ENCODE measurements around the gene GNL2.
"Not testable (repeated sequence)": the region's sequence is repeated elsewhere in the genome, so short reads cannot be mapped to it uniquely, and the experiment has no call there.

The GNL2 gene

GRCh38 chr1:37606481-37607263 lies 10.9 kb upstream of the GNL2 start:
- no peak for DNase-seq

- no peak for DNase-seq
Observed at GRCh38 chr1:37605806-37606474, 10.2 kb upstream of the GNL2 start.

DNA sequence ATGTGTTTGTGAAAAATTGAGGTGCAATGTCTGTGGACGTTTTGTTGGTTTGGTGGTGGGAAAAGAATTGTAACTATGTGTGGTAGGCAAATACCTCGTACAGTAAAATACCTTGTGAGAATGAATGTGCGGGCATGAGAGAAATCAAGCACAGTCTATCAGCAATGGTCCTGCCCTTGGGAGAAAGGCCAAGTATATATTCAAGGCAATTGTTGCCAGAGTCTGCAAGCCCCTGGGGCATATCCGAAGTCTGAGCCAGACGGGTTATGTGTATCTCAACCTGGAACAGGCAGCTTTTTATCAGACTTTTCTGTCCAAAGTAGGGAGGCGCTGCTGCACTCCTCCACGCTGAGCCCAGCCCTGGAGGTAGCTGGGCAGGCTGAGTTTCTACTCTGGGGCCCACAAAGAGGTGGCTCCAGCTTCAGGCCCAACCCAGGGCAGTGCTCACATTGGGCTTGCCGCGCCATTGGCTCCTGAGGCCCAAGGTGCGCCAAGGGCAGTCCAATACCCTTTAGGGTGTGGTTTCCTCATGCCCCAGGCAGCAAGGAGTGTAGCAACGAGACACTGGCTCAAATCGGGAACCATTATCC lies 9.4 kb upstream of the GNL2 start:
- no peak for DNase-seq

DNA sequence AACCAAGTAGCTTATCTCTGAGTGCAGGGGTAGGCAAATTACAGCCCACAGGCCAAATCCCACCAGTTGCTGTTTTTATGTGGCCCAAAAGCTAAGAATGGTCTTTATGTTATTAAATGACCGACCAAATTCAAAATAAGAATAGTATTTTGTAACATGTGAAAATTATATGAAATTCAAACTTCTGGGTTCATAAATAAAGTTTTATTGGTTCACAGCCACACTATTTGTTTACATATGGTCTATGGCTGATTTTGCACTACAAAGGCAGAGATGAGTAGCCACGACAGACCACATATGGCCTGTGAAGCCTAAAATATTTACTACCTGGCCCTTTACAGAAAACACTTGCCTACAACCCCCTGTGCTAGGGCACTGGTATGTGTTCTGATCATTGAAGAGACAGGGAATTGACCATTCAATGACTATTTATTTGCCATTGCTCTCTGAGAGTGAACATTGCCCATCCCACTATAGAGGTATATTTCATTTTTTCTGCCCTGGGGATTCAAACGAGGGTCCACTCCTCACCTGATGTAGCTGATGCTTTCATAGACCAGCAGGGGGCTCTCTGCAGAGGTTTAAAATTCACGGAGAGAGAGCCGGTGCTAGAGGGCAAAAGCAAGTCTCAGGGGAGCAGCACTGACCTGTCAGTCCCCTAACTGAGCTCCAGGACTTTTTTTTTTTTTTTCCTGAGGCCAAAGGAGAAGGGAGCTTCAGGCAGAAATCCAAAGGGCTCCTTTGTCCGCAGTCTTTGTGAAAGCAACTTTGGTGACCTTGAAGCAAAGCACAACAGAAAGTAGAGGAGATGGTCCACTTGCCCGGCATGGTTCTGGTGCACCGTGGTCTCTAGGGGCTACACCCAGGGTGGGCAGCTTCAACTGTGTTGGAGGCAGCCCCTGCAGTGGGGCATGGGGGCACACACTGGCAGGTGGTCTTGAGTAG lies 7.3 kb upstream of the GNL2 start:
- no peak for DNase-seq

GRCh38 chr1:37601441-37601840 lies 5.7 kb upstream of the GNL2 start:
- no peak for DNase-seq

DNA sequence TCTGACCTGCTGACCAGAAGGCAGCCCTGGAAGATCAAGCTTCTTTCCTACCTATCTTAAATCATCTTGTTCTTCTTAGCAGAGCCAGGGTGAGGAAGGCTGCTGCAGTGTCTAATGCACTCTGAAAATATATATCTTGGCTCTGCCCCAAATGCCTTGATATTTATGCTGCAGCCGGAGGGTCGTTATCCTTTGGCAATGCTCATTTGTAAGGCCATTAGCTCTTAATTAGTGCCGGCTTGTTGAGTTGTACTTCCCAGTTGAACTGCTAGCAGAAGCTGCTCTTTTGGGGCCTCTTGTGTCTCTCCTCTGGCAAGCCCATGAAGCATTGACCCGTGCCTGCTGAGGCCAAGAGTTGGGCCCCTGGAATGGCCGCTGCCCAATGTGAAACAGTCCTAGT lies 4.2 kb upstream of the GNL2 start:
- DNase-seq, result no peak

DNA sequence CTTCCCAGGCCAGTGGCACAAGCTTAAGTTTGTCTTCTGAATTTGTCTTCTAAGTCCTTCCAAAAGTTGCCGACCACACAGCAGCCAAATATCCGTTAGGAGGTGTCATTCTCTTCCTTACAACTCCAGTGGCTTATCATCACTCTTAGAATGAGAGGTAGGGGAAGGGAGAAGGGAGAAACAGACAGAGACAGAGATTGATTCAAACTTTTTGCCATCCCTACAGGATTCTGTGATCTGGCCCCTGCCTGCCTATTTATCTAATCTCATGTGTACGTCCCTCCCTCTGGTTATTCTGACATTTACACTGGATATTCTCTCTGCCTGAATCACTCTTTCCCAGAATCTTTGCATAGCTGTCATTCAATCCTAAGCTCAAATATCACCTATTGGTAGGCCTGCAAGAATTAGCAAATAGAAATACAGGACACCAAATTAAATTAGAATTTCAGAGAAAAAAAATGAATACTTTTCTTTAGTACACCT lies 488 bp upstream of the GNL2 start:
- DNase-seq, result no peak

GRCh38 chr1:37593726-37594125 lies 2.0 kb downstream of the GNL2 start:
- DNase-seq, result no peak

GRCh38 chr1:37588939-37589338 lies 6.8 kb downstream of the GNL2 start:
- no peak for DNase-seq

GRCh38 chr1:37584544-37584943 lies 11.2 kb downstream of the GNL2 start:
- DNase-seq, result not testable (repeated sequence)

DNA sequence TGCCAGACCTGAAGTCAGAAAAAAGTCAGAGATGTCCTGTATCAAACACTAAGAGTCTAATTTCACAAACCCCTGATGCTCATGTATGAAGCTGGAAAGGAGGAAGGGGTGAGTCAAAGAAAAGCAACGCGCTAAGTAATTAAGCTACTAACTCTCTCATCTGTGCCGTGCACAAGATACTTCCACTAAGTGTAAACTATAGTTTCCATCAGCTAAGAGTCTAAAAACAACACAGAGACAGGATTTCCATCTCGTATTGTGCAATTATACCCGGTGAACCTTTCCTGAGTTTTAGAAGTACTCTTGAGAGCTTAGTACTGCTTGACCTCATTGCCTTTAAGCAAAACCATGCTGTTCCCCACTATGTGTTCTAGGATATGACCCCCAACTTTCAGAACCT lies 20.0 kb downstream of the GNL2 start:
- DNase-seq, result no peak

DNA sequence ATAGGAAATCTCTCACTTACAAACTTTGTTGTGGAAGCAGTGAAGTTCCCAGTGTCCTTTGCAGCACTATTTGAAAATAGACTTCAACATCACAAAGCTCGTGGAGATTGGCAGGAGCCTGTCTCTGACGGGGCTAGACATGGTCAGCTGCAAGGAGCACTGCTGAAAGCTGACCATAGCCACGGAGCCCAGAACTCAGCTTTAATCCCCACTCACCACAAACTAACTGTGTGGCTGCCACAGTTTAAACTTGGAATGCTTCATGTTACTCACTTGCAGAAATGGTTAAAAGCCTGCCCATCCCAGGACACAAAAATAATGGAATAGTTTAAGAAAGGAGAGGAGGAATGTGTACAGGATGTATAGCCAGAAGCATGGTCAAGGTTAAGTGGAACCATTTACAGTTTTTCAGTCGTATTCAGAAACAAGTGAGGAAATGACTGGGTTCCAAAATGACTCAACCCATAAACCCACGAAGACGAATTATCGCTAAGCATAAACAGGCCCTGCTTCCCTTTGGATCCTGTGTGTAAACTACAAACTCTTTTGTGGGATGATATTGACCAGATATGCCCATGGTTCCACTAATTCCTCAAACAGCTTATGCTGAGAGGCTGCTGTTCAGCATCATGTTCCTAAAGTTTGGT lies 20.8 kb downstream of the GNL2 start:
- no peak for DNase-seq

GRCh38 chr1:37570528-37571334 lies 25.0 kb downstream of the GNL2 start:
- DNase-seq, result no peak

GRCh38 chr1:37567023-37567422 lies 28.7 kb downstream of the GNL2 start:
- no peak for DNase-seq

DNA sequence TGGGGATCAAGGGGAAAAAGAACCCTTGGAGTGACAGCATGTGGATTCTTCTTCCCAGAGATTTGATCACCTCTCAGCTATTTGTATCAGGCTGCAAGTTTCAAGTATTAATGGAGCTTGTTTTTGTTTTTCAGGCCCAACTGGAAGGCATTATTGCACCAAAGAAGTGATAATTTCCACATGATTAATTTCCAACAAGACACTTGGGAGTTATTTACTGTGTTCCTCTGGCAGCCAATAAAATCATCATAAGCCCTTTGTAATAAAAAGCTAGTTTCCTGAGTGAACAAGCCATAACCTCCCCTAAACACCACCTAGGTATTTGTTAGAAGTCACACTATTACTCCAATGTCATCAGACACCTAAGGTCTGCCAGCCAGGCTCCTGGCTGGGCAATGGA lies 30.8 kb downstream of the GNL2 start:
- no peak for DNase-seq

DNA sequence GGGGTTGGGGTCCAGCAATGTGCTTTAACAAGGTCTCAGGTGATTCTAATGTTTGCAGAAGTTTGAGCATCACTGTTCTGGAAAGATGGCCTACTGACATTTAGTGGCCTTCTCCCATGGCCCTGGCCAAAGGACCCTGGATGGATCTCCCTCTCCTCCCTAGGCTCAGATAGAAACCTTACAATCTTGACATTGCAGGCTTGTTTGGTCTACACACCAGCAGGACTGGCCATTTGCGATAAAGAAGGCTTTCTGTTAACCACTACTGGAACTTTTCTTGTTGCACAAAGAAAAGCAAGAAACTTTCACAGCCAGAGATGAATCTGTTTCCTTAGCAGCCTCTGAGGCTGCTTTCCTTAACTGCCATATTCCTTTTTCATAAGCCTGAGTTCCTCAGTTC lies 32.8 kb downstream of the GNL2 start:
- DNase-seq, result no peak

GRCh38 chr1:37561133-37562132 lies 34.3 kb downstream of the GNL2 start:
- no peak for DNase-seq

DNA sequence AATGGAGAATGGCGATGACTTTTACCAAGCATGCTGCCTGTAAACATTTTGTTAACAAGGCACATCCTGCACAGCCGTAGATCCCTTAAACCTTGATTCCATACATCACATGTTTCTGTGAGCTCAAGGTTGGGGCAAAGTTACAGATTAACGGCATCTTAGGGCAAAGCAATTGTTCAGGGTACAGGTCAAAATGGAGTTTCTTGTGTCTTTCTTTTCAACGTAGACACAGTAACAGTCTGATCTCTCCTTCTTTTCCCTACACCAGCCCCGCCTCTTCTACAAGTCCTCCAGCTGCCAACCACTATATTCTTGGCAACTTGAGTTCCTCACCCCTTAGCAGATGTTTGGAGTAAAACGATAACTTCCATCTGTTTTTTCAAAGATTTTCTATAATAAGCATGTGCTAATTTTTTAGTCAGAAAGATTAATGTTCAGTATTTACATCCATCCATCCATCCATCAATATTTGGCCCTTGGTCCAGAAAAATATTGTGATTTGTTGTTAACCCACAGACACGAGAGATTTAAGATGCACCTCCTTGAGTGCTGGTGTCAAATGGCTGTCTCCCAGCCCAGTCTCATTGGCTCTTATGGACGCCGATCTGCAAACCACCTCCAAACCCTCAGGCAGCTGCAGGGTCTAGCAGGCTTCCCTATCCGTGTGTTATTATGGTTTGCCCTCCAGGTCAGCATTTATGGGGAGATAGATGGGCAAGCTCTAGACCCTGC lies 35.2 kb downstream of the GNL2 start:
- DNase-seq, result no peak

- not testable (repeated sequence) for DNase-seq
Observed at GRCh38 chr1:37559957-37560379, 35.8 kb downstream of the GNL2 start.
